Hepatocyte (in vitro differentiated cells): ENCODE results near the gene SCYGR1.

Source experiments
- EZH2 ChIP-seq: fragments of 200-600 bp; sonication (generic); IDR thresholded peaks from 2 replicates; pipeline ENCODE4 v1.6.1; 2016; ENCODE audit warnings: antibody characterized with exemption, mild to moderate bottlenecking, borderline replicate concordance
- EZH2phosphoT487 ChIP-seq: fragments of 200-600 bp; sonication (generic); IDR thresholded peaks from one replicate; pipeline ENCODE4 v1.6.1; 2018; ENCODE audit warnings: antibody characterized with exemption, mild to moderate bottlenecking, low read depth, moderate library complexity; ENCODE audit not compliant: unreplicated experiment, severe bottlenecking
- TF ChIP-seq, protein P1 (sequence below): fragments of 200-600 bp; sonication (generic); IDR thresholded peaks from 2 replicates; pipeline ENCODE4 v1.5.1; 2016; ENCODE audit warnings: antibody characterized with exemption, mild to moderate bottlenecking; ENCODE audit not compliant: poor library complexity

DNA sequence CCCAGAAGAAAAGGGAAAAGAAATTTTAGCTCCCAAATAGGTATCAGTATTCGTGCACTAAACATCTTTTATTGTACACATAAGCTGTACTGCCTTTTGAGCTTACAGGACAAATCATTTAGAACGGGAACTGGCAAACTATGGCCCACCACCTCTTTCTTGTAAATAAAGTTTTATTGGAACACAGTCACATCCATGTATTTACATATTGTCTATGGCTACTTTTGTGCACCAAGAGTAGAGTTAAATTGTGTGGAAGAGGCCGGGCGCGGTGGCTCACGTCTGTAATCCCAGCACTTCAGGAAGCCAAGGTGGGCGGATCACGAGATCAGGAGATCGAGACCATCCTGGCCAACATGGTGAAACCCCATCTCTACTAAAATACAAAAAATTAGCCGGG, 14.4 kb downstream of the SCYGR1 start:
- TF ChIP-seq EZH2phosphoT487: no peak
- TF ChIP-seq, protein P1, sequence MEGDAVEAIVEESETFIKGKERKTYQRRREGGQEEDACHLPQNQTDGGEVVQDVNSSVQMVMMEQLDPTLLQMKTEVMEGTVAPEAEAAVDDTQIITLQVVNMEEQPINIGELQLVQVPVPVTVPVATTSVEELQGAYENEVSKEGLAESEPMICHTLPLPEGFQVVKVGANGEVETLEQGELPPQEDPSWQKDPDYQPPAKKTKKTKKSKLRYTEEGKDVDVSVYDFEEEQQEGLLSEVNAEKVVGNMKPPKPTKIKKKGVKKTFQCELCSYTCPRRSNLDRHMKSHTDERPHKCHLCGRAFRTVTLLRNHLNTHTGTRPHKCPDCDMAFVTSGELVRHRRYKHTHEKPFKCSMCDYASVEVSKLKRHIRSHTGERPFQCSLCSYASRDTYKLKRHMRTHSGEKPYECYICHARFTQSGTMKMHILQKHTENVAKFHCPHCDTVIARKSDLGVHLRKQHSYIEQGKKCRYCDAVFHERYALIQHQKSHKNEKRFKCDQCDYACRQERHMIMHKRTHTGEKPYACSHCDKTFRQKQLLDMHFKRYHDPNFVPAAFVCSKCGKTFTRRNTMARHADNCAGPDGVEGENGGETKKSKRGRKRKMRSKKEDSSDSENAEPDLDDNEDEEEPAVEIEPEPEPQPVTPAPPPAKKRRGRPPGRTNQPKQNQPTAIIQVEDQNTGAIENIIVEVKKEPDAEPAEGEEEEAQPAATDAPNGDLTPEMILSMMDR: no peak
- no peak for TF ChIP-seq EZH2
